GM12865 (cell line): ENCODE data around the gene UBXN7.
"Not testable (repeated sequence)": the region's sequence is repeated elsewhere in the genome, so short reads cannot be mapped to it uniquely, and the experiment has no call there.

Experiments
- DNase-seq: peaks from one replicate; pipeline ENCODE4 v3.0.0; 2010; ENCODE audit warnings: low read depth
- H3K4me3 ChIP-seq: 2 replicates; pipeline ENCODE4 v1.5.1; 2011; ENCODE audit warnings: mild to moderate bottlenecking, low read depth, low read length, control low read depth
- TF ChIP-seq, protein P1 (sequence below): IDR thresholded peaks from 2 replicates; pipeline ENCODE4 v1.5.1; 2011; ENCODE audit warnings: low read length, control low read depth, low read depth, inconsistent platforms; ENCODE audit not compliant: insufficient read depth; ENCODE audit errors: missing control alignments

UBXN7 gene

DNA sequence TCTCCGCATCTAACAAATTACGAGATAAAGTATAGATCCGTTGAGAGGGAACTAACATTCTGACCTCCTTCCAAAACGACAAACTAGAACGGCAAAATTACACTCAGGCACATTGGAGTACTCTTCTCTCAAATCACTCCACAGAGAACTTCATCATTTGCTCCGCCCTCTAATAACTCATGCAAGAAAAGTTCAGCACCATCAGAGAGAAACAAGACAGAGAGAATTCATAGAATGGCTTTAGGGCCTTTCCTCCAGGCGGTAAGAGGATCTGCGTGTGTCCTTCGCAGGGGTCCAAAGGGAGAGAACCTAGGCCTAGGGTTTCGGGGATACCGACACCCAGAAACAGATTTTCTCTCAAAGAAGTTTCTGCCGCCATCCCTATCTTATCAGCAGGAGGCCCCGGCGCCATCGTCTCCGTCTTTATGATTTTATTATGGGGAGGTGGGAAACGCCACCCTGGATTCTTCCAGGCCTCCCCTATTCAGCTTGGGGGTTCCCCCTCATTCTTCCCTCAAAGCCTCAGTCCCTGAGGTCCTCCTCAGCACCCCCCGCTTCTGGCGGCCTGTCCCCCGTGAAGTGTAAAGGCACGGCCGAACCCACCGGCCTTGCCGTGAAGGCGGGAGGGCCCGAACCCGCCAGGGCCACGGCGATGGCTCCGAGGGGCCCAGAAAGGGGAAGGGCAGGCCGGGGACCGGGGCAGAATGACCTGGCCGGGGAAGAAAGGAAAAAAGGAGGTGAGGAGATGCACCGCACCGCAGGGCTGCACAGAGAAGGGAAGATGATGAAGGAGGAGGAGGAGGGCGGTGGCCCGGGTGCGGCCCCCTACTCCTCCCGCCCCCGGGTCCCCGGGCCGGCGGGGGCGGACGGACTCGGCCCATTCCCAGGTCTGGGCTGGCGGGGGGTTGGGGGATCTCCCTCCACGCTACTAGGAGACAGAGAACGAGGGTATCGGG, 768 bp downstream of the UBXN7 start:
- peak overlapping the region; percentile 86 for H3K4me3 ChIP-seq
- DNase-seq, result peak; percentile 55
- TF ChIP-seq, protein P1, sequence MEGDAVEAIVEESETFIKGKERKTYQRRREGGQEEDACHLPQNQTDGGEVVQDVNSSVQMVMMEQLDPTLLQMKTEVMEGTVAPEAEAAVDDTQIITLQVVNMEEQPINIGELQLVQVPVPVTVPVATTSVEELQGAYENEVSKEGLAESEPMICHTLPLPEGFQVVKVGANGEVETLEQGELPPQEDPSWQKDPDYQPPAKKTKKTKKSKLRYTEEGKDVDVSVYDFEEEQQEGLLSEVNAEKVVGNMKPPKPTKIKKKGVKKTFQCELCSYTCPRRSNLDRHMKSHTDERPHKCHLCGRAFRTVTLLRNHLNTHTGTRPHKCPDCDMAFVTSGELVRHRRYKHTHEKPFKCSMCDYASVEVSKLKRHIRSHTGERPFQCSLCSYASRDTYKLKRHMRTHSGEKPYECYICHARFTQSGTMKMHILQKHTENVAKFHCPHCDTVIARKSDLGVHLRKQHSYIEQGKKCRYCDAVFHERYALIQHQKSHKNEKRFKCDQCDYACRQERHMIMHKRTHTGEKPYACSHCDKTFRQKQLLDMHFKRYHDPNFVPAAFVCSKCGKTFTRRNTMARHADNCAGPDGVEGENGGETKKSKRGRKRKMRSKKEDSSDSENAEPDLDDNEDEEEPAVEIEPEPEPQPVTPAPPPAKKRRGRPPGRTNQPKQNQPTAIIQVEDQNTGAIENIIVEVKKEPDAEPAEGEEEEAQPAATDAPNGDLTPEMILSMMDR, result no peak

DNA sequence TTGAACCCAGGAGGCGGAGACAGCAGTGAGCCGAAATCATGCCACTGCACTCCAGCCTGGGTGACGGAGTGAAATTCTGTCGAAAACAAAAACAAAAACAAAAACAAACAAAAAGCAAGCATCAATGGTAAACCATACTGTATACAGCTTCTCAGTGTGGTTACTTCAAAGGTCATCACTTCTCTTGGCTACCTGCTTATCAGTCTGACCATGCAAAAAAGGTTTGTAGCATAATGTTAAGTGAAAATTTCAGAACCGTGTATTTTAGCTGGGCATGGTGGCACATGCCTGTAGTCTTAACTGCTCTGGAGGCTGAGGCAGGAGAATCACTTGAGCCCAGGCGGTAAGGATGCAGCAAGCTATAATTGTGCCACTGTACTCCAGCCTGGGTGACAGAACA, 4.2 kb downstream of the UBXN7 start:
- no peak overlapping the region for H3K4me3 ChIP-seq
- TF ChIP-seq, protein P1, result no peak
- no peak for DNase-seq

DNA sequence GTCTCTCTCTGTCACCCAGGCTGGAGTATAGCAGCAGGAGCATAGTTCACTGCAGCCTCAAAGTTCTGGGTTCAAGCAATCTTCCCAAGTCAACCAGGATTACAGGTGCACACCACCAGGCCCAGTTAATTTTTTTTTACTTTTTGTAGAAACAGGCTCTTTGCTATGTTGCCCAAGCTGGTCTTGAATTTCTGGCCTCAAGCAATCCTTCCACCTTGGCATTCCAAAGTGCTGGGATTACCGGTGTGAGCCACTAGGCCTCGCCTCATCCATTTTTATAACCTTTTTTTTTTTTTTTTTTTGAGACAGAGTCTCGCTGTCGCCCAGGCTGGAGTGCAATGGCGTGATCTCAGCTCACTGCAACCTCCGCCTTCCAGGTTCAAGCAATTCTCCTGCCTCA, 7.8 kb downstream of the UBXN7 start:
- not testable (repeated sequence) for H3K4me3 ChIP-seq, DNase-seq

DNA sequence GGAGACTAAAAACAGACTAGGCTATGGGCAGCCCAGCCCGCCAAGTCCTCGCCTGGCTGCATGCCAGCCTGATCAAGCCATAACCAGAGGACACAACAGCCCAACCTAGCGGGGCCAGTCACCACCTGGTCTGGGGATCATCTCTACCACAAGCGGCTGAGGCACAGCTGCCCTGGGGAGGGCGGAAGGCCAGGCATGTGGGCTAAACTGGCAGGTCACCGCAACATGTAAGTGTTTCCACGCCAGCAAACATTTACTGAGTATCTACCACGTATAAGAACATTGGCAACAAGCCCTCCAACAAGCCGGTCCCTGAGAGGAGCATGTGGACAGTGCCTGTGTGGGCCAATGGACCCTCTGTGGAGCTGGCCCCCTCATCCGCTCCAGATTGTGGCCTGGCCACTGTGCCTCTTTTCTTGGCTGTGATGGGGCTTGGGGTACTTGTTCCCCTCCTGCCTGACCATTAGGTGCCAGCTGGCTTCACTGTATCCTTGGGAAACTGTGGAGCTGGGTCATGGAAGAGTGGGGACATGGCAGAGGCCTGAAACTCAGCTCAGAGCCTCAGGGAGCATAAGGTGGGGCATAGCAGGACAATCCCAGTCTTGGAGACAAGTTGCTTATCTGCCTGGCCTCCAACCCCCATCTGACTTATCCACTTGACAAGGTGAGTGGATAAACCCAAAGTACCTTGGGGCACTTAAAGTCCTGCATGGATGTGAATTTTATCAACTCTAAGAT, 9.0 kb downstream of the UBXN7 start:
- no peak overlapping the region for H3K4me3 ChIP-seq
- DNase-seq, result peak; percentile 16
- TF ChIP-seq, protein P1, result no peak

DNA sequence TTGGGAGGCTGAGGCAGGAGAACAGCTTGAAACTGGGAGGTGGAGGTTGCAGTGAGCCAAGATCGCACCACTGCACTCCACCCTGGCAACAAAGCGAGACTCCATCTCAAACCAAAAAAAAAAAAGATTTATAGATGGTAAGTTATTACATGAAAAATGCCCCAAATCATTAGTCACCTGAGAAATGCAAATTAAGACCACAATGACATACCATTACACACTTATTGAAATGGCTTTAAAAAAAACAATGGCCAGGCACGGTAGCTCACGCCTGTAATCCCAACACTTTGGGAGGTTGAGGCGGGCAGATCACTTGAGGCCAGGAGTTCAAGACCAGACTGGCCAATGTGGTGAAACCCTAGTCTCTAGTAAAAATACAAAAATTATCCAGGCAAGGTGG, 10.6 kb downstream of the UBXN7 start:
- H3K4me3 ChIP-seq, DNase-seq: not testable (repeated sequence)

DNA sequence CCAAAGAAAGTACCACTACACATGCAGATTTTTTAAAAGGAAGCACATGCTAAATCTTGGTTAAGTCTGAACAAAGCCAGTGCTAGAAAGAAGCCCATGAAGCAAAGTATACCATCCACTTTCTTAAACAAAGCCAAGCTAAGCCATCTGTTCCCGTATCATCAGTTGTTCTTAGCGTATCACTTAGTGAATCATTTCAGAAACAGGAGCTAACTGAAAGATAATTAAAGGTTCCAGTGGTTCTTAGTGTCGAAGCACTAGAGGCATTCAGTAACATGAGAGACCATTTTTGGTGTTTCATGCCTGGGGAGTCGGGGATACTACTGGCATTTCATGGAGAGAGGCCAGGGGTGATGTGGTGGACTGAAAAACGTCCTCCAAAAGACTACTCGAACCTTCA, 12.8 kb downstream of the UBXN7 start:
- DNase-seq, result no peak
- TF ChIP-seq, protein P1, result no peak
- no peak overlapping the region for H3K4me3 ChIP-seq

DNA sequence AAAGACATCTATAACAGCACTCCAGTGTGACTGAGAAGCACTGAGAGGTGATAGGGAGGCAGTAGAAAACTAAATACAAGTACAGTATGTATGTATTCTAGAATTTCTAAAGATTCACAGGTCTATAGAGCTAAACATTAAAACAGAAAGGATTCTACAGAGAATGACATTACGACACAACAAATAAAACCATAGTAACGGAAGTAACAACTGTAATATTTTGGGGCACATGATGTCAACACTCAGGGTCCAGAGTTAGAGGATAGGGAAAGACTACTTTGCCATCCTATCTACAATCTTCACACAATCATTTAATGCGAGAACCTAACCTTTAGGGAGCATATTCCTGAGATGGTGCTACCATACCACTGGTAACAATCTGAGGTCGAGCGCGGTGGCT, 13.6 kb downstream of the UBXN7 start:
- no peak for DNase-seq
- H3K4me3 ChIP-seq, result no peak overlapping the region
- TF ChIP-seq, protein P1, result no peak
